Gastroesophageal sphincter (tissue), 4 donors: ENCODE measurements around the gene EIF4A2. TPM values are rescaled to one million over a fixed set of nuclear protein-coding genes. Genes with fewer than 3 reads are reported as not detected.

ENCODE experiments used
- ATAC-seq: fragments of 150-250 bp; one replicate; pipeline ENCODE4 v1.9.1; 2016; ENCODE audit warnings: mild to moderate bottlenecking, moderate library complexity
- H3K27ac ChIP-seq, 4 donors: fragments of 200-600 bp; sonication (generic) in 3 of 4; 1 replicate in 3 of 4; 2 replicates in 1 of 4; pipeline ENCODE4 v1.5.1; 2016 to 2019
- H3K27me3 ChIP-seq: fragments of 200-600 bp; sonication (generic); one replicate; pipeline ENCODE4 v1.5.1; 2019
- H3K36me3 ChIP-seq, 2 donors: fragments of 200-600 bp; sonication (generic); one replicate each; pipeline ENCODE4 v1.5.1; 2019; ENCODE audit warnings: control low read depth in 1 of 2
- H3K4me1 ChIP-seq, 3 donors: fragments of 200-600 bp; sonication (generic); 1 replicate in 2 of 3; 2 replicates in 1 of 3; pipeline ENCODE4 v1.5.1; 2016 to 2019; ENCODE audit warnings: control low read depth in 2 of 3
- H3K4me3 ChIP-seq, 2 donors: fragments of 200-600 bp; sonication (generic); one replicate each; pipeline ENCODE4 v1.5.1; 2019; ENCODE audit warnings: mild to moderate bottlenecking in 1 of 2, moderate library complexity in 1 of 2
- H3K9me3 ChIP-seq, 3 donors: fragments of 200-600 bp; sonication (generic); one replicate each; pipeline ENCODE4 v1.5.1; 2017 to 2019; ENCODE audit warnings: control low read depth in 2 of 3
- EP300 ChIP-seq: sonication (generic); formaldehyde crosslinking; IDR thresholded peaks from one replicate; pipeline ENCODE4 v1.6.1; 2017; ENCODE audit warnings: antibody characterized with exemption, mild to moderate bottlenecking
- POLR2A ChIP-seq, 2 donors: fragments of 450-650 bp; IDR thresholded peaks; one replicate each; pipeline ENCODE4 v1.6.1; 2017; ENCODE audit warnings: antibody characterized with exemption in 2 of 2, mild to moderate bottlenecking in 2 of 2, moderate library complexity in 1 of 2
- POLR2AphosphoS5 ChIP-seq: sonication (generic); formaldehyde crosslinking; IDR thresholded peaks from one replicate; pipeline ENCODE4 v1.6.1; 2017; ENCODE audit warnings: antibody characterized with exemption
- WGBS, 2 donors: methylation state at CpG; one replicate each; pipeline ENCODE4 v1.1.5; 2018; ENCODE audit warnings: low coverage in 1 of 2; 5-methylcytosine and 5-hydroxymethylcytosine counted together
- total RNA-seq, 4 donors: library from RNA; depleted of rRNA; stranded (reverse); fragments of >200 nt; gene quantifications; one replicate each; pipeline ENCODE4 v1.1.0, GENCODE V29; 2016
- TF ChIP-seq, protein P1 (sequence below), 4 experiments: fragments of 200-600 bp in 2 of 4; fragments of 450-650 bp in 2 of 4; sonication (generic) in 1 of 4; IDR thresholded peaks; one replicate each; pipeline ENCODE4 v1.5.1; 2017 to 2019; ENCODE audit warnings: antibody characterized with exemption in 4 of 4, mild to moderate bottlenecking in 2 of 4, moderate library complexity in 2 of 4

Gene EIF4A2
- total RNA-seq, 4 donors from 2014 or later: 359 to 660 (median 508) TPM

DNA sequence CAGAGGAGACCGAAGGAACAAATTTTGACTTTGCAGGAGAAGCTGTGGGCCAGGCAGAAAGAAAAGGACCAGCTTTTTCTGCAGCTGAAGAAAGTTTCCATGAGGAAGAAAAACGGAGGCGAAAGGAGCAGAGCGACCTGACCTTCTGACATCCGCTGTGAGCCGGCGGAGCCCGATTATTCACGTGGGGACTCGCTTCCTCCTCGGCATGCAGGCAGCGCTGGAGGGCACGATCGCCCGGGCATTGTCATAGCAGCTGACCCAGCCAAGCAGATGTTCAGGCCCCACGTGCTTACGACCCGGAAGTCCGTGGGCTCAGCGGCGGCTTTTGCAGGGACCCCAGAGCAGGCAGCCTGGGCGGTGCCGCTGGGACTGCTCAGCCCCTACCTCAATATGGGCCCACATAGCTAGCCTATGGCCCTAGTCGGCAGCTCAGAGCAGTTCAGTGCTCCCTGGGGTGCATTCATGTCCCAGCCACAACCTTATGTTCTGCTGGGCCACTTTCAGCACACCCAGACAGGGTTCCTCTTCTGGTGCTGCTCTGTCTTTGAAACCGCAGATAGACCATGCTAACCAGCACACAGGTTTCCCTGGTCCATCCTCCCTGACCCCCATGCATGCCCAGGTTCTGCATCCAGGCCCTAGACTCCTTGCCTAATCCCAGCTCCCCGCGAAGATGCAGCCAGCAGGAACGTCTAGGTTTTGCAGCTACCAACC, 10.5 kb upstream of the EIF4A2 start:
- Histone ChIP-seq H3K27me3 (peaks cover 28% of the 10 kb centered on the region), H3K27ac (peak overlapping the region in 2 of 4 donors; percentile 41 to 56), H3K9me3 (no peaks in the 10 kb centered on the region), H3K36me3 (no peaks in the 10 kb centered on the region), H3K4me1 (peaks cover 0 to 14% (median 4%) of the 10 kb centered on the region in 3 donors), H3K4me3 (peak overlapping the region; percentile 38 to 50)
- 17 to 56% methylated on average over 2 to 13 of the region's 28 CpGs for WGBS, 2 donors
- ATAC-seq: peak; percentile 75
- TF ChIP-seq POLR2AphosphoS5: no peak
- no peak for TF ChIP-seq EP300
- TF ChIP-seq, protein P1, sequence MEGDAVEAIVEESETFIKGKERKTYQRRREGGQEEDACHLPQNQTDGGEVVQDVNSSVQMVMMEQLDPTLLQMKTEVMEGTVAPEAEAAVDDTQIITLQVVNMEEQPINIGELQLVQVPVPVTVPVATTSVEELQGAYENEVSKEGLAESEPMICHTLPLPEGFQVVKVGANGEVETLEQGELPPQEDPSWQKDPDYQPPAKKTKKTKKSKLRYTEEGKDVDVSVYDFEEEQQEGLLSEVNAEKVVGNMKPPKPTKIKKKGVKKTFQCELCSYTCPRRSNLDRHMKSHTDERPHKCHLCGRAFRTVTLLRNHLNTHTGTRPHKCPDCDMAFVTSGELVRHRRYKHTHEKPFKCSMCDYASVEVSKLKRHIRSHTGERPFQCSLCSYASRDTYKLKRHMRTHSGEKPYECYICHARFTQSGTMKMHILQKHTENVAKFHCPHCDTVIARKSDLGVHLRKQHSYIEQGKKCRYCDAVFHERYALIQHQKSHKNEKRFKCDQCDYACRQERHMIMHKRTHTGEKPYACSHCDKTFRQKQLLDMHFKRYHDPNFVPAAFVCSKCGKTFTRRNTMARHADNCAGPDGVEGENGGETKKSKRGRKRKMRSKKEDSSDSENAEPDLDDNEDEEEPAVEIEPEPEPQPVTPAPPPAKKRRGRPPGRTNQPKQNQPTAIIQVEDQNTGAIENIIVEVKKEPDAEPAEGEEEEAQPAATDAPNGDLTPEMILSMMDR (IDR thresholded peaks at IDR 0.05): no peak
- TF ChIP-seq POLR2A (IDR thresholded peaks at IDR 0.05): no peak

DNA sequence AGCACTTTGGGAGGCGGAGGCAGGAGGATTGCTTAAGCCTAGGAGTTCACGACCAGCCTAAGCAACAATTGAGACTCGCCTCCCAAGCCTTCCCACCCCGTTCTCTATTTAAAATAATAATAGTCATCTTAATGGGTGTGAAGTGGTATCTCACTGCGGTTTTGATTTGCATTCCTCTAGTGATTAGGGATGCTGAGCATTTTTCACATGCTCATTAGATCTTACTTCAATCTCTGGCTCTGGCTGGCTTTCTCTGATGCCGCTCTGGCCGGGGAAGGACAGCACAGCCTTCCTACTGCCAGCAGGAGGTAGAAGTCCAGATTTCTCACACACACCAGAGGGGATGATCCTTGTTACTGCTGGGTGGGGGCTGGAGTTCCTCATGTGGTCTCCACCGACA, 7.4 kb upstream of the EIF4A2 start:
- 56% methylated on average over 5 of the region's 8 CpGs; no CpG with 5 or more reads in 1 of the 2 donors for WGBS, 2 donors
- no peak for TF ChIP-seq POLR2A (IDR thresholded peaks at IDR 0.05)
- no peak for TF ChIP-seq POLR2AphosphoS5
- TF ChIP-seq, protein P1 (IDR thresholded peaks at IDR 0.05): no peak
- TF ChIP-seq EP300: no peak

DNA sequence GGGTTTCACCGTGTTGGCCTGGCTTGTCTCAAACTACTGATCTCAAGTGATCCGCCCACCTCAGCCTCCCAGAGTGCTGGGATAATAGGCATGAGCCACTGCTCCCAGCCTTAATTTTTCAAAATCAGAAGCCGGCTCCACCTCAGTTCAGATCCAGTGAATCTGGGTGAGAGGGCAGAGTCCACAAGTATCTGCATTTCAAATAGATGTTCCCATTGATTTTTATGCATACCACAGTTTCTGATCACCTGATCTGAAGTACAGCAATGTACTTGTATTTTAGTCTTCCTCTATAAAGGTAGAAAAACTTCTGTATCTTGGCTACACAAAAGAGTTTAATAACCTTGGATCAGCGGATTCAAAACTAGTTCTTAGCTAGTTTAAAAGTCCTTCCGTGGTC, 4.2 kb upstream of the EIF4A2 start:
- 93 to 97% methylated on average over 3 to 5 of the region's 5 CpGs for WGBS, 2 donors
- Histone ChIP-seq H3K27me3 (peaks cover 19% of the 10 kb centered on the region), H3K9me3 (no peaks in the 10 kb centered on the region), H3K4me1 (peaks cover 0 to 7% (median 3%) of the 10 kb centered on the region in 3 donors), H3K27ac (no peak overlapping the region), H3K36me3 (no peaks in the 10 kb centered on the region), H3K4me3 (no peak overlapping the region)
- TF ChIP-seq EP300: no peak
- TF ChIP-seq POLR2AphosphoS5: no peak
- TF ChIP-seq POLR2A (IDR thresholded peaks at IDR 0.05): no peak
- TF ChIP-seq, protein P1 (IDR thresholded peaks at IDR 0.05): no peak
- no peak for ATAC-seq

More for the DNA sequence above, 7.4 kb upstream of the EIF4A2 start:
- peaks cover 35% of the 10 kb centered on the region for H3K27me3 ChIP-seq
- H3K27ac ChIP-seq: no peak overlapping the region
- no peak overlapping the region for H3K4me3 ChIP-seq
- peaks cover 0 to 14% (median 4%) of the 10 kb centered on the region in 3 donors for H3K4me1 ChIP-seq
- no peaks in the 10 kb centered on the region for H3K36me3 ChIP-seq
- ATAC-seq: no peak
- H3K9me3 ChIP-seq: no peaks in the 10 kb centered on the region

DNA sequence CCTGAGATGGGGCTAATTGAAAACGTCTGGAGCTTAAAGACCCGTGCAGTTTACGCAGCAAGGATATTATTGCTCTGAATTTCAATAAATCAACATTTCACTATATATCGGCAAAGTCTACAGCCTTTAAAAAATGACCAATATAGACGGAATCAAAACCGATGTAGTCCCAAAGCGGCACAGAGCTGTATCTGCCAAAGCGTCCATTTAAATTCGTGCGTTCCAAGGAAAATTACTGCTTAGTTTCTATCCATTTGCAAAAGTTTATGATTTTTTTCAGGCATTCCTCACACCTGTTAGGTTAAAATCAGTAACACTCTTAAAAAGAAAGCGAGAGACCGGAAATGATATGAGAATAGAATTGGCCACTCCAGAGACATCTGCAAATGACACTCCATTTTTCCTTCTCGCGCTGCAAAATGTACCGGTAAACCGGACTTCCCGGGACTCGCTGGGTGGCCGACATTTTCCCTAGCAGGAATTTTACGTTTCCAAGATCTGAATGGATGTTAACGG, 777 bp upstream of the EIF4A2 start:
- no peak for TF ChIP-seq EP300
- TF ChIP-seq POLR2A (IDR thresholded peaks at IDR 0.05): no peak
- TF ChIP-seq POLR2AphosphoS5: no peak
- TF ChIP-seq, protein P1 (IDR thresholded peaks at IDR 0.05): no peak
- peak overlapping the region; percentile 97 to 99 (median 98) for H3K27ac ChIP-seq
- H3K36me3 ChIP-seq: peaks cover 18 to 33% of the 10 kb centered on the region in 2 donors
- peaks cover 7% of the 10 kb centered on the region for H3K27me3 ChIP-seq
- H3K9me3 ChIP-seq: no peaks in the 10 kb centered on the region
- peaks cover 22 to 39% (median 29%) of the 10 kb centered on the region in 3 donors for H3K4me1 ChIP-seq
- peak overlapping the region; percentile 75 to 83 for H3K4me3 ChIP-seq
- ATAC-seq: peak; percentile 8
- 2% methylated on average over 17 to 19 of the region's 21 CpGs for WGBS, 2 donors
